H9 (cell line): Measurements from ENCODE around the gene PRPF18. TPM values are rescaled to one million over a fixed set of nuclear protein-coding genes. Genes with fewer than 3 reads are reported as not detected.

Source experiments
- DNase-seq: peaks from one replicate; pipeline ENCODE4 v3.0.0-alpha.2; 2017
- H2AFZ ChIP-seq: one replicate; pipeline ENCODE4 v1.6.1; 2013; ENCODE audit warnings: mild to moderate bottlenecking, low read length, control low read depth, moderate library complexity
- H2AK5ac ChIP-seq: 2 replicates; pipeline ENCODE4 v1.6.1; 2013; ENCODE audit warnings: low read length, control low read depth, mixed read lengths; ENCODE audit not compliant: insufficient read length
- H2BK120ac ChIP-seq: one replicate; pipeline ENCODE4 v1.6.1; 2013; ENCODE audit warnings: low read depth, mild to moderate bottlenecking, low read length, control low read depth, inconsistent platforms; ENCODE audit not compliant: poor library complexity, severe bottlenecking
- H2BK12ac ChIP-seq: 2 replicates; pipeline ENCODE4 v1.6.1; 2013; ENCODE audit warnings: low read length, control low read depth, mixed read lengths, low read depth; ENCODE audit not compliant: insufficient read length
- H2BK15ac ChIP-seq: 2 replicates; pipeline ENCODE4 v1.6.1; 2013; ENCODE audit warnings: low read depth, low read length, control low read depth
- H2BK20ac ChIP-seq: one replicate; pipeline ENCODE4 v1.6.1; 2013; ENCODE audit warnings: low read depth, mild to moderate bottlenecking, low read length, control low read depth, inconsistent platforms; ENCODE audit not compliant: poor library complexity, severe bottlenecking
- H2BK5ac ChIP-seq: 2 replicates; pipeline ENCODE4 v1.6.1; 2013; ENCODE audit warnings: low read length, control low read depth, mixed read lengths; ENCODE audit not compliant: insufficient read length
- H3K14ac ChIP-seq: 2 replicates; pipeline ENCODE4 v1.6.1; 2013; ENCODE audit warnings: low read length, control low read depth; ENCODE audit not compliant: insufficient read depth
- H3K18ac ChIP-seq: 2 replicates; pipeline ENCODE4 v1.6.1; 2013; ENCODE audit warnings: low read depth, mild to moderate bottlenecking, mixed read lengths, low read length, control low read depth; ENCODE audit not compliant: insufficient read length
- H3K23ac ChIP-seq: 2 replicates; pipeline ENCODE4 v1.6.1; 2013; ENCODE audit warnings: low read length, control low read depth, mixed read lengths, low read depth; ENCODE audit not compliant: insufficient read length
- H3K23me2 ChIP-seq: 2 replicates; pipeline ENCODE4 v1.6.1; 2013; ENCODE audit warnings: low read depth, mild to moderate bottlenecking, mixed read lengths, low read length, control low read depth; ENCODE audit not compliant: insufficient read length, poor library complexity, severe bottlenecking
- H3K27ac ChIP-seq: 2 replicates; pipeline ENCODE4 v1.5.1; 2013; ENCODE audit warnings: low read length, control low read depth, mixed read lengths, low read depth; ENCODE audit not compliant: insufficient read length
- H3K27me3 ChIP-seq: 2 replicates; pipeline ENCODE4 v1.6.1; 2013; ENCODE audit warnings: low read length, control low read depth, inconsistent platforms; ENCODE audit not compliant: insufficient read depth
- H3K4ac ChIP-seq: 2 replicates; pipeline ENCODE4 v1.6.1; 2013; ENCODE audit warnings: low read depth, mild to moderate bottlenecking, control low read depth, inconsistent platforms, low read length, moderate library complexity
- H3K4me1 ChIP-seq: 2 replicates; pipeline ENCODE4 v1.6.1; 2013; ENCODE audit warnings: low read length, control low read depth, inconsistent platforms; ENCODE audit not compliant: insufficient read depth
- H3K4me2 ChIP-seq: 2 replicates; pipeline ENCODE4 v1.6.1; 2013; ENCODE audit warnings: low read length, control low read depth, mixed read lengths; ENCODE audit not compliant: insufficient read length, insufficient read depth
- H3K56ac ChIP-seq: 2 replicates; pipeline ENCODE4 v1.6.1; 2013; ENCODE audit warnings: low read depth, mild to moderate bottlenecking, mixed read lengths, low read length, control low read depth; ENCODE audit not compliant: insufficient read length
- H3K79me1 ChIP-seq: 2 replicates; pipeline ENCODE4 v1.6.1; 2013; ENCODE audit warnings: low read depth, mild to moderate bottlenecking, moderate library complexity, low read length, control low read depth, inconsistent platforms; ENCODE audit not compliant: insufficient read depth, poor library complexity, severe bottlenecking
- H3K79me2 ChIP-seq: 2 replicates; pipeline ENCODE4 v1.6.1; 2013; ENCODE audit warnings: low read length, control low read depth, inconsistent platforms; ENCODE audit not compliant: insufficient read depth
- H3K9ac ChIP-seq: 2 replicates; pipeline ENCODE4 v1.6.1; 2013; ENCODE audit warnings: low read length, control low read depth, mixed read lengths; ENCODE audit not compliant: insufficient read length; ENCODE audit errors: extremely low read depth
- H3K9me3 ChIP-seq: one replicate; pipeline ENCODE4 v1.6.1; 2013; ENCODE audit warnings: low read depth, low read length, inconsistent platforms; ENCODE audit not compliant: control insufficient read depth
- H3T11ph ChIP-seq: one replicate; pipeline ENCODE4 v1.6.1; 2013; ENCODE audit warnings: mild to moderate bottlenecking, low read length, control low read depth, inconsistent platforms
- H4K20me1 ChIP-seq: one replicate; pipeline ENCODE4 v1.6.1; 2013; ENCODE audit not compliant: control insufficient read depth, insufficient read length, insufficient read depth
- H4K5ac ChIP-seq: 2 replicates; pipeline ENCODE4 v1.6.1; 2013; ENCODE audit warnings: low read depth, mild to moderate bottlenecking, mixed read lengths, low read length, control low read depth; ENCODE audit not compliant: insufficient read length
- H4K8ac ChIP-seq: replicated peaks from 2 replicates; pipeline ENCODE4 v1.6.1; 2013; ENCODE audit warnings: low read length, control low read depth, mixed read lengths, low read depth; ENCODE audit not compliant: insufficient read length
- H4K91ac ChIP-seq: 2 replicates; pipeline ENCODE4 v1.6.1; 2013; ENCODE audit warnings: low read depth, mild to moderate bottlenecking, moderate library complexity, mixed read lengths, low read length, control low read depth; ENCODE audit not compliant: insufficient read length
- H3K27ac Mint-ChIP-seq, 3 experiments: 2 replicates in 2 of 3; 3 replicates in 1 of 3; pipeline ENCODE4 v1.8.0; 2020 to 2021; ENCODE audit warnings: mixed read lengths in 3 of 3, mild to moderate bottlenecking in 1 of 3, moderate library complexity in 1 of 3
- H3K27me3 Mint-ChIP-seq: 2 replicates; pipeline ENCODE4 v1.8.0; 2021; ENCODE audit warnings: low read depth, mild to moderate bottlenecking, moderate library complexity, mixed read lengths
- H3K36me3 Mint-ChIP-seq, 3 experiments: 2 replicates in 2 of 3; 3 replicates in 1 of 3; pipeline ENCODE4 v1.8.0; 2020 to 2021; ENCODE audit warnings: low read depth in 3 of 3, mixed read lengths in 3 of 3; ENCODE audit not compliant: insufficient read depth in 1 of 3
- H3K4me1 Mint-ChIP-seq, 2 experiments: 2 replicates each; pipeline ENCODE4 v1.8.0; 2020; ENCODE audit warnings: mixed read lengths in 2 of 2
- H3K4me3 Mint-ChIP-seq, 2 experiments: 2 replicates in 1 of 2; 3 replicates in 1 of 2; pipeline ENCODE4 v1.8.0; 2020 to 2021; ENCODE audit warnings: mild to moderate bottlenecking in 2 of 2, mixed read lengths in 2 of 2, moderate library complexity in 1 of 2
- H3K9me3 Mint-ChIP-seq, 2 experiments: 2 replicates in 1 of 2; 3 replicates in 1 of 2; pipeline ENCODE4 v1.8.0; 2020; ENCODE audit warnings: mild to moderate bottlenecking in 2 of 2, mixed read lengths in 2 of 2, moderate library complexity in 1 of 2
- WGBS: extraction: QIAGEN DNeasy Blood & Tissue Kit; methylation state at CpG from one replicate; pipeline ENCODE4 v1.1.7; 2013; ENCODE audit warnings: missing lambda C conversion rate, low lambda C conversion rate, mixed read lengths; ENCODE audit not compliant: insufficient read length; ENCODE audit errors: extremely low coverage; 5-methylcytosine and 5-hydroxymethylcytosine counted together
- total RNA-seq: library from RNA; stranded (reverse); gene quantifications from 2 replicates; pipeline ENCODE4 v1.2.1, GENCODE V29; 2021
- TF ChIP-seq, protein P1 (sequence below): fragments of 200-600 bp; sonication (generic); conservative IDR thresholded peaks from 3 replicates; pipeline ENCODE4 v1.8.0; 2021; ENCODE audit warnings: antibody characterized with exemption, mild to moderate bottlenecking

Gene PRPF18
- total RNA-seq, 1 experiment from 2014 or later = 17.1 TPM

DNA sequence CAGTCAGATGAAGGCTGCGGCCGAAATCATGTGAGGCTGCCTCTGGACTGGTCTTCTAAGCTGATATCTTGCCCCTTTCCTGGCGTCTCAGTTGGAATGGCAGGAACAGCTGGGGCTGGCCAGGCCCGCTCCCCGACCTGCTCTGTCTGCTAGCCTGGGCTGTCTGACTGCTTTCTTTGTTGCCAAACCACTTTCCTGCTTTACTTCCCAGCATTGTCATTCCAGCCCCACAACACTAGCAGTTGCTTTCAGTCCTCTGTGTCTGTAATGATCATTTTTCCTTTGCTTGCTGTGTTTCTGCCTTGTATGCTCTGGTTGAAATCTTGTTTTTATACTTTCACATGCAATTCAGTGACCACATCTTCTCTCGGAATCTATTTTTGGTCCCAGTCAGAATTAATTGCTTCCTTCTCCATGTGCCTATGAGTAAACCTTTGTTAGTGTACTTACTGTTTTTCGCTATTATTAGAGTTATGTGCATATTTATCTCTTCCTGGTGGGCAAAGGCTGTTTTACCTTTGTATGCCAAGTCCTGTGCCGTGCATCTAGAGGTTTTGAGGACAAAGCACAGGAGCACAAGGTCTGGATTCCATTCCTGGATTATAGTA is 21.6 kb downstream of the PRPF18 start:
- no peak overlapping the region for H2BK120ac ChIP-seq
- H4K8ac ChIP-seq = no peak overlapping the region
- Mint-ChIP-seq H3K9me3 (no peaks in the 10 kb centered on the region), H3K36me3 (peaks cover 4 to 35% (median 28%) of the 10 kb centered on the region in 3 experiments; a peak in 5 of 7 replicates), H3K4me3 (no peak overlapping the region), H3K27me3 (no peaks in the 10 kb centered on the region), H3K27ac (peak overlapping the region; percentile 39 to 74 (median 65); a peak in 5 of 7 replicates), H3K4me1 (peaks cover 6 to 8% of the 10 kb centered on the region in 2 experiments)
- H3K18ac ChIP-seq = no peak overlapping the region
- no peak overlapping the region for H3K14ac ChIP-seq
- no peak overlapping the region for H2BK20ac ChIP-seq
- no peaks in the 10 kb centered on the region for H3K27me3 ChIP-seq
- H3K4me1 ChIP-seq = peaks cover 5% of the 10 kb centered on the region; the same call in 1 of the 2 replicates
- no peaks in the 10 kb centered on the region for H3K9me3 ChIP-seq
- no peak overlapping the region for H4K91ac ChIP-seq
- H3K56ac ChIP-seq = no peak overlapping the region
- no peak overlapping the region for H3K4me2 ChIP-seq
- H2BK12ac ChIP-seq = no peak overlapping the region
- H3K9ac ChIP-seq = no peak overlapping the region
- WGBS = no CpG with 5 or more reads among the region's 8 CpGs
- TF ChIP-seq, protein P1, sequence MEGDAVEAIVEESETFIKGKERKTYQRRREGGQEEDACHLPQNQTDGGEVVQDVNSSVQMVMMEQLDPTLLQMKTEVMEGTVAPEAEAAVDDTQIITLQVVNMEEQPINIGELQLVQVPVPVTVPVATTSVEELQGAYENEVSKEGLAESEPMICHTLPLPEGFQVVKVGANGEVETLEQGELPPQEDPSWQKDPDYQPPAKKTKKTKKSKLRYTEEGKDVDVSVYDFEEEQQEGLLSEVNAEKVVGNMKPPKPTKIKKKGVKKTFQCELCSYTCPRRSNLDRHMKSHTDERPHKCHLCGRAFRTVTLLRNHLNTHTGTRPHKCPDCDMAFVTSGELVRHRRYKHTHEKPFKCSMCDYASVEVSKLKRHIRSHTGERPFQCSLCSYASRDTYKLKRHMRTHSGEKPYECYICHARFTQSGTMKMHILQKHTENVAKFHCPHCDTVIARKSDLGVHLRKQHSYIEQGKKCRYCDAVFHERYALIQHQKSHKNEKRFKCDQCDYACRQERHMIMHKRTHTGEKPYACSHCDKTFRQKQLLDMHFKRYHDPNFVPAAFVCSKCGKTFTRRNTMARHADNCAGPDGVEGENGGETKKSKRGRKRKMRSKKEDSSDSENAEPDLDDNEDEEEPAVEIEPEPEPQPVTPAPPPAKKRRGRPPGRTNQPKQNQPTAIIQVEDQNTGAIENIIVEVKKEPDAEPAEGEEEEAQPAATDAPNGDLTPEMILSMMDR = no peak
- H3K4ac ChIP-seq = no peak overlapping the region
- no peak overlapping the region for H2AK5ac ChIP-seq
- no peaks in the 10 kb centered on the region for H3K23me2 ChIP-seq
- H3T11ph ChIP-seq = no peak overlapping the region
- H4K20me1 ChIP-seq = no peaks in the 10 kb centered on the region
- no peak overlapping the region for H4K5ac ChIP-seq
- no peak for DNase-seq
- H3K79me1 ChIP-seq = no peaks in the 10 kb centered on the region
- H3K27ac ChIP-seq = no peak overlapping the region
- H2BK15ac ChIP-seq = no peak overlapping the region
- H3K23ac ChIP-seq = no peak overlapping the region
- no peak overlapping the region for H2AFZ ChIP-seq
- no peaks in the 10 kb centered on the region for H3K79me2 ChIP-seq
- H2BK5ac ChIP-seq = no peak overlapping the region
